GM12878 (cell line): ENCODE measurements around the gene FAM221B. TPM values are rescaled to one million over a fixed set of nuclear protein-coding genes. Genes with fewer than 3 reads are reported as not detected.

Experiments
- BCL11A ChIP-seq: IDR thresholded peaks from 2 replicates; pipeline ENCODE4 v1.6.1; 2011; ENCODE audit warnings: low read depth, low read length
- CREB1 ChIP-seq: IDR thresholded peaks from 2 replicates; pipeline ENCODE4 v1.6.1; 2012; ENCODE audit warnings: low read depth, mild to moderate bottlenecking, inconsistent platforms
- EGR1 ChIP-seq, 2 experiments: IDR thresholded peaks; 1 replicate in 1 of 2; 2 replicates in 1 of 2; pipeline ENCODE4 v1.6.1; 2011 to 2012; ENCODE audit warnings: low read depth in 2 of 2, low read length in 2 of 2, borderline replicate concordance in 1 of 2, mild to moderate bottlenecking in 1 of 2, moderate library complexity in 1 of 2
- GATAD2B ChIP-seq: fragments of 450-650 bp; conservative IDR thresholded peaks from 2 replicates; pipeline ENCODE4 v1.6.1; 2017; ENCODE audit warnings: low read depth, mild to moderate bottlenecking, moderate library complexity
- HDAC2 ChIP-seq: fragments of 200-600 bp; sonication (generic); IDR thresholded peaks from 2 replicates; pipeline ENCODE4 v1.6.1; 2017
- MEF2B ChIP-seq: fragments of 450-650 bp; IDR thresholded peaks from 2 replicates; pipeline ENCODE4 v1.6.1; 2018; ENCODE audit warnings: mild to moderate bottlenecking, moderate library complexity; ENCODE audit not compliant: partially characterized antibody, poor library complexity, severe bottlenecking
- PRDM15 ChIP-seq: fragments of 450-650 bp; formaldehyde crosslinking; IDR thresholded peaks from 2 replicates; pipeline ENCODE4 v1.4.0; 2020; ENCODE audit warnings: mild to moderate bottlenecking, moderate library complexity
- RAD21 ChIP-seq: IDR thresholded peaks from 2 replicates; pipeline ENCODE4 v1.6.1; 2011; ENCODE audit warnings: mild to moderate bottlenecking, low read depth, low read length, moderate library complexity; ENCODE audit not compliant: insufficient read depth
- REST ChIP-seq: IDR thresholded peaks from 2 replicates; pipeline ENCODE4 v1.6.1; 2012; ENCODE audit warnings: mild to moderate bottlenecking, low read depth, low read length
- RUNX3 ChIP-seq: IDR thresholded peaks from 2 replicates; pipeline ENCODE4 v1.6.1; 2012; ENCODE audit warnings: low read length, inconsistent platforms
- SKIL ChIP-seq: fragments of 450-650 bp; IDR thresholded peaks from 2 replicates; pipeline ENCODE4 v1.6.1; 2017; ENCODE audit warnings: mild to moderate bottlenecking, low read depth, inconsistent platforms; ENCODE audit not compliant: poor library complexity, severe bottlenecking
- STAT1 ChIP-seq: fragments of 450-650 bp; conservative IDR thresholded peaks from 2 replicates; pipeline ENCODE4 v1.6.1; 2014; ENCODE audit warnings: antibody characterized with exemption, mild to moderate bottlenecking
- STAT3 ChIP-seq: IDR thresholded peaks from 2 replicates; pipeline ENCODE4 v1.6.1; 2011; ENCODE audit warnings: low read depth, low read length, improper control_type of control experiment
- USF2 ChIP-seq: IDR thresholded peaks from 2 replicates; pipeline ENCODE4 v1.6.1; 2011; ENCODE audit warnings: low read depth, low read length, improper control_type of control experiment, borderline replicate concordance
- YBX1 ChIP-seq: fragments of 450-650 bp; IDR thresholded peaks from 2 replicates; pipeline ENCODE4 v1.6.1; 2016; ENCODE audit warnings: antibody characterized with exemption
- ZBED1 ChIP-seq: IDR thresholded peaks from 2 replicates; pipeline ENCODE4 v1.6.1; 2016; ENCODE audit warnings: borderline replicate concordance
- ZBTB33 ChIP-seq: fragments of 450-650 bp; IDR thresholded peaks from 2 replicates; pipeline ENCODE4 v1.6.1; 2017; ENCODE audit warnings: mild to moderate bottlenecking
- polyA plus RNA-seq, 11 experiments: library from polyadenylated mRNA; depleted of rRNA in 4 of 11; unstranded in 6 of 11; stranded (reverse) in 5 of 11; fragments of >200 nt; fragmentation: Nextera tagmentation in 4 of 11; fragmentation: Illumina TruSeq in 1 of 11; extraction: Ambion mirVana in 4 of 11; extraction: Trizol in 1 of 11; gene quantifications; 1 replicate in 1 of 11; 2 replicates in 10 of 11; pipeline versions ENCODE4 v1.2.1 to v1.2.3, GENCODE V29; 2011 to 2016; ENCODE audit warnings: inconsistent platforms in 2 of 11, missing spikeins in 2 of 11, low read depth in 1 of 11
- total RNA-seq, 4 experiments: library from RNA; depleted of rRNA in 3 of 4; stranded (reverse); fragments of >200 nt in 3 of 4; fragmentation: Illumina TruSeq in 1 of 4; extraction: Trizol in 1 of 4; gene quantifications; 2 replicates each; pipeline versions ENCODE4 v1.2.1 to v1.2.3, GENCODE V29; 2013 to 2021

Gene FAM221B
- total and polyA plus RNA-seq, 10 of the 15 experiments (the other 5 are each of a cell fraction or from before 2014, with no cell fraction given) = 0.02 to 0.12 (median 0.04) TPM; not detected in 5

- TF ChIP-seq SKIL = peak; percentile 33
- TF ChIP-seq USF2 = no peak
- no peak for TF ChIP-seq EGR1 (IDR thresholded peaks at IDR 0.05; ENCODE audit: borderline replicate concordance in 1 of 2, low read depth in 2 of 2, low read length in 2 of 2)
- TF ChIP-seq RUNX3 = peak; percentile 80
- TF ChIP-seq RAD21 = no peak
- no peak for TF ChIP-seq ZBTB33
- TF ChIP-seq HDAC2 = no peak
- no peak for TF ChIP-seq REST
- no peak for TF ChIP-seq PRDM15 (CRISPR knock-in tag)
- peak; percentile 57 for TF ChIP-seq CREB1
- no peak for TF ChIP-seq GATAD2B
- no peak for TF ChIP-seq STAT1
- TF ChIP-seq ZBED1 = peak; percentile 24; the same call in 1 of the 2 replicates
- TF ChIP-seq YBX1 = no peak
- no peak for TF ChIP-seq STAT3
- TF ChIP-seq BCL11A = 0 out of 2 replicates have a peak, but pooled peaks have one; percentile 52
- TF ChIP-seq MEF2B = peak; percentile 74
These were observed 19.4 kb upstream of the FAM221B start (continued) for GRCh38 chr9:35847792-35848572.
